ENCODE results near the gene VPS13D. TPM values are rescaled to one million over a fixed set of nuclear protein-coding genes. Genes with fewer than 3 reads are reported as not detected.

The VPS13D gene
- total RNA-seq, 4 donors from 2014 or later = 137 to 238 (median 191) TPM

- H3K27me3 ChIP-seq = no peaks in the 10 kb centered on the region
- H3K9me3 ChIP-seq = no peaks in the 10 kb centered on the region
- no peak for DNase-seq
- WGBS, 2 donors = 88 to 94% methylated on average over 8 of the region's 8 CpGs
- no peak overlapping the region for H3K4me3 ChIP-seq (replicated peaks in 1 of 3)
- TF ChIP-seq, protein P1, sequence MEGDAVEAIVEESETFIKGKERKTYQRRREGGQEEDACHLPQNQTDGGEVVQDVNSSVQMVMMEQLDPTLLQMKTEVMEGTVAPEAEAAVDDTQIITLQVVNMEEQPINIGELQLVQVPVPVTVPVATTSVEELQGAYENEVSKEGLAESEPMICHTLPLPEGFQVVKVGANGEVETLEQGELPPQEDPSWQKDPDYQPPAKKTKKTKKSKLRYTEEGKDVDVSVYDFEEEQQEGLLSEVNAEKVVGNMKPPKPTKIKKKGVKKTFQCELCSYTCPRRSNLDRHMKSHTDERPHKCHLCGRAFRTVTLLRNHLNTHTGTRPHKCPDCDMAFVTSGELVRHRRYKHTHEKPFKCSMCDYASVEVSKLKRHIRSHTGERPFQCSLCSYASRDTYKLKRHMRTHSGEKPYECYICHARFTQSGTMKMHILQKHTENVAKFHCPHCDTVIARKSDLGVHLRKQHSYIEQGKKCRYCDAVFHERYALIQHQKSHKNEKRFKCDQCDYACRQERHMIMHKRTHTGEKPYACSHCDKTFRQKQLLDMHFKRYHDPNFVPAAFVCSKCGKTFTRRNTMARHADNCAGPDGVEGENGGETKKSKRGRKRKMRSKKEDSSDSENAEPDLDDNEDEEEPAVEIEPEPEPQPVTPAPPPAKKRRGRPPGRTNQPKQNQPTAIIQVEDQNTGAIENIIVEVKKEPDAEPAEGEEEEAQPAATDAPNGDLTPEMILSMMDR (IDR thresholded peaks at IDR 0.05) = no peak
- TF ChIP-seq POLR2A (IDR thresholded peaks at IDR 0.05) = no peak
- peaks cover 12 to 22% of the 10 kb centered on the region in 2 donors for H3K36me3 ChIP-seq
- H3K27ac ChIP-seq = peak overlapping the region in 1 of 3 donors; percentile 47
- intact Hi-C loops (cut with DNase I) = no loop called here
- peaks cover 0 to 13% of the 10 kb centered on the region in 2 donors for H3K4me1 ChIP-seq
Measured at GRCh38 chr1:12301518-12302237, 71.8 kb downstream of the VPS13D start.

DNA sequence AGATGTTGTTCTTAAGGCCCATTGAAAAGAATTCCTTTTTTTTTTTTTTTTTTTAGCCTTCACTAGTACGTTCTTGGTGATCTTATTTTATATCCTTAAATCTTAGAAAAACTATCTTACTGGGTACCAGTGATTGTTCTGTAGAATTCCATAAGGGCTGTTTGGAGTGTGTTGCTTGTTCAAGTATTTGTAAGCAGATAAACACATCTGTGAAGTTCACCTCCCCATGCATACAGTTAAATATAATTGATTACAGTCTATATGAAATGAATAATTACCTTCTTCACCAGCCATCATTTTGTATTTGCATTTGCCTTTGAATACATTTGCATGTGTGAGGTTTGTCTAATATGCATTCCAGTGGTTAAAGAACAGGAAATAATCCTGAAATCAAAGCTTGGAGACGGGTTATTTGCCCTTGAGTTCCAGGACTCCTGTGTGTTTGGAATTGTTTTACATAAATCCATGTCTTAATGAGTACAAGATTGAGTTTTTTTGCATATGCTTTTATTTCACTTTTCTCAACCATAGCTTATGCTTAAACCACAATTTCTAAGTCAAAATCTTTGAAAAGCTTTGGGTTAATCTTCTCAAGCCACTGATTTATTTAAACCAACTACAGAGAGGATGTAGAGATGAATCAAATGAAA is 73.1 kb downstream of the VPS13D start:
- Histone ChIP-seq H3K9me3 (no peaks in the 10 kb centered on the region), H3K4me3 (replicated peaks in 1 of 3) (no peak overlapping the region), H3K27ac (no peak overlapping the region), H3K27me3 (no peaks in the 10 kb centered on the region), H3K4me1 (peaks cover 5 to 22% of the 10 kb centered on the region in 2 donors), H3K36me3 (peaks cover 12 to 22% of the 10 kb centered on the region in 2 donors)
- intact Hi-C loops (cut with DNase I) = no loop called here
- 86% methylated on average over 2 of the region's 2 CpGs for WGBS, 2 donors
- TF ChIP-seq, protein P1 (IDR thresholded peaks at IDR 0.05) = no peak
- TF ChIP-seq POLR2A (IDR thresholded peaks at IDR 0.05) = no peak
- no peak for DNase-seq

DNA sequence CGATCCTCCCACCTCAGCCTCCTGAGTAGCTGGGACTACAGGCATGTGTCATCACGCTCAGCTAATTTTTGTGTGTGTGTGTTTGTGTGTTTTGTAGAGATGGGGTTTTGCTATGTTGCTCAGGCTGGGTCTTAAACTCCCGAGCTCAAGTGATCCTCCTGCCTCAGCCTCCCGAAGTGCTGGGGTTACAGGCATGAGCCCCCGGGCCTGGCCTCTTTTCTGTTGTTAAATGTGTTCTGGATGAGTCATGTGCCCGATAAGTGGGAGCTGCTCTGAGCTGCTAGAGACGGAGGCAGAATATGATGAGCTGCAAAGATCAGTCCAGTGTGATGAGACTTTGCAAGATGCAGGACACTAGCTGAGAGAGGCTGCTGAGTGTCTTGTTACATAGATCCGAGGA is 75.5 kb downstream of the VPS13D start:
- H3K36me3 ChIP-seq = peaks cover 12 to 22% of the 10 kb centered on the region in 2 donors
- H3K9me3 ChIP-seq = no peaks in the 10 kb centered on the region
- intact Hi-C loops (cut with DNase I) = no loop called here
- no peak overlapping the region for H3K27ac ChIP-seq
- 94 to 98% methylated on average over 8 of the region's 8 CpGs for WGBS, 2 donors
- no peak for TF ChIP-seq POLR2A (IDR thresholded peaks at IDR 0.05)
- TF ChIP-seq, protein P1 (IDR thresholded peaks at IDR 0.05) = no peak
- H3K4me1 ChIP-seq = peaks cover 14 to 42% of the 10 kb centered on the region in 2 donors
- no peaks in the 10 kb centered on the region for H3K27me3 ChIP-seq
- no peak for DNase-seq
- no peak overlapping the region for H3K4me3 ChIP-seq (replicated peaks in 1 of 3)

DNA sequence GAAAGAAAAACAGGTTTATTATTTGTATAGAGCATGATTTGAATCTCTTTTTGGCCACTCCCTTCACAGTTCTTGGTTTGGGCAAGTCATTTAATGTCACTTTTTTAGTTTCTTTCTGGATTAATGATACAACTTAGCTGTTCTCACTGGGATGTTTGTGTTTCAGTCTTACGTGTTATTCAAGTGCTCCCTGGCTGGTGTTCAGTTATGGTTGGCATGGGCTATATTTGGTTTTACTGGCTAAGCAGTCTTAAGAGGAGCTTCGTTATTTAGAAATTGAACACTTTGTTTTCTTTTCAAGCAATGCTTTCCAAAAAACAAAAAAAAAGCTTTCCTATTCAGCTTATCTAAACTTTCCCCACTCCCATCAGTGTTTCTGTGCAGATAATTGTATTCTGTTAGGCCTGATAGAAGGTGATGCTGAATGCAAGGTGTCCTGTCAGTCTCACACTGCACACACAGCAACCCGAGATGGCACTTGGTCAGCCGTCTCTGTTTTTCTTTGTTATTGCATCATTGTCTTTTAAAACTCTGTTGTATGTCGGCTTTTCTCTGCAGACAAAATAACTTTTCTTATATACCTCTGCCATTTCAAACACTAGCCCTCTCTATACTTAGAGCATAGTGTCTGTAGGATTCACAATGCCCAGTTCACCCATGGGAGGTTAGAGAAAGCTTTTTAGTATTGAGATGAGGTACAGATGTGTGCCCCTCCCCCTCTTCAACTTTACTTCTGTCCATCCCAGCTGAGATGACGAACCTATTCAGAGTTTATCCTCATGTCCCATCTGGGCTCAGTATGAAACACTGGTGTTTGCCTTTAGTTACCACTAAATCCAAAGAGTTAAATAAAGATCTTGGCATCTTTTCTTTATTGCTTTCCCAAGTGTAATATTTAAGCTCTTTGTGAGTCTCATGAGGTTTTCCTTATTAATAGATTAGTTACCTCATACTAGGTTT is 80.2 kb downstream of the VPS13D start:
- Histone ChIP-seq H3K9me3 (no peaks in the 10 kb centered on the region), H3K27ac (peak overlapping the region; percentile 88 to 94 (median 93)), H3K4me3 (replicated peaks in 1 of 3) (no peak overlapping the region), H3K4me1 (peaks cover 19 to 47% of the 10 kb centered on the region in 2 donors), H3K36me3 (peaks cover 28 to 39% of the 10 kb centered on the region in 2 donors), H3K27me3 (no peaks in the 10 kb centered on the region)
- no peak for TF ChIP-seq POLR2A (IDR thresholded peaks at IDR 0.05)
- TF ChIP-seq, protein P1 (IDR thresholded peaks at IDR 0.05) = no peak
- intact Hi-C loops (cut with DNase I) = loop anchor here (5.0 kb wide), 2 partner anchors 312 to 347 kb away; no protein-coding TSS in a partner anchor
- peak; percentile 88 to 90 for DNase-seq
- 27 to 36% methylated on average over 6 of the region's 6 CpGs for WGBS, 2 donors

Data from thyroid gland (tissue), 4 donors.